Left lobe of liver (tissue), 2 donors: ENCODE data around the gene NCOR1. TPM values are rescaled to one million over a fixed set of nuclear protein-coding genes. Genes with fewer than 3 reads are reported as not detected.
"Not testable (repeated sequence)": the region's sequence is repeated elsewhere in the genome, so short reads cannot be mapped to it uniquely, and the experiment has no call there.

Source experiments
- ATAC-seq: fragments of 200-7000 bp; cut with Tn5 transposase; one replicate; pipeline ENCODE4 v1.9.1; 2020; ENCODE audit warnings: mild to moderate bottlenecking, moderate library complexity
- DNase-seq: peaks from one replicate; pipeline ENCODE4 v3.0.0-alpha.2; 2020; ENCODE audit warnings: low spot score
- total RNA-seq: library from RNA; stranded (reverse); gene quantifications from one replicate; pipeline ENCODE4 v1.2.1, GENCODE V29; 2021
- donor health status: DM: no; HTN: no; CAD: no; lungs with moderate emphysema.
- donor health status: DM: no; HTN: yes; CAD: no.

The NCOR1 gene
- total RNA-seq, result 58.1 TPM

DNA sequence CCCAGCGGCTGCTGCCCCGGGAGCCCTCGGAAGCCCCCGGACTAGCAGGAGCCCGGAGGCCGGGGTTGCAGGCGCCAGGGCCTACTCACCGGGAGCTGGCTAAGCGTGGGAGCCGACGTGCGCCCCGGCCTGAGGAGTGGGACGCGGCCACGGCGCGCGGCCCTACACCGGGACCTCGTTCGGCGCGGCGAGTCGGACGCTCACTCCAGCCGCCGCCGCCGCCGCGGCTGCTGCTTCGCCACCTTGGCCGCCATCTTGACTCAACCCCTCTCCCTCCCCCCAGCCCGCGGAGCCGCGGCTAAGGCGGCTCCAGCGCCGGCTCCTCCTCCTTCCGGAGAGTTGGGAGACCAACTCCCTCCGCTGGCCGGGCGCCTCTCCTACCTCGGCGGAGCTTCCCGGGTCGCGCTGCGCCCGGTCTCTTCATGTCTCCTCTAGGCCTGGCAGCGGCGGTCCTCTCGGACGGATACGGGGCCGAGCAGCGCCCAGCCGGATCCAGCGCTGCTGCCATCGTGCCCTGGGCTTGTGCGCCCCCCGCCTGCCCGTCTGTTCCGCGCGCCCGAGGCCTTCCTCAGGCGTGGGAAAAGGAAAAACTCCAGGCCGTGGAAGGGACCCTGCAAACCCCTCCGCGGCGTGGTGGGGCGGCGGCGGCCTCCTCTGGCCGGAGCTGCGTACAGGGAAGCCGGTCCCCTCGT lies at the start of gene NCOR1:
TSS of gene NCOR1 (minus strand) at position 262 of the 692 bp plus-strand sequence. CDS start 20,965 bp downstream, outside the sequence.
- DNase-seq (peak; percentile 95), ATAC-seq (peak; percentile 93)

DNA sequence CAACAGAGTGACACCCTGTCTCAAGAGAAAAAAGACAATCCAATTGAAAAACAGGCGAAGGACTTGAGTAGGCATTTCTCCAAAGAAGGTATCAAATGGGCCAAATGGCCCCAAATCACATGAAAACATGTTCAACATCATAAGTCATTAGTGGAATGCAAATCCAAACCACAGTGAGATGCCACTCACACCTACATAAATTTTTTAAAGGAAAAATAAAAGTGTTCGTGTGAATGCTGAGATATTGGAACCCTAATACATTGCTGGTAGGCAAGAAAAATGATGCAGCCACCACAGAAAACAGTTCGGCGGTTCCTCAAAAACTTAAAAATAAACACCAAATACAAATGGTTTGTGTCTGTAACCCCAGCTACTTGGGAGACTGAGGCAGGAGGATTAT lies 46.9 kb upstream of the NCOR1 start:
- DNase-seq, result no peak
- ATAC-seq, result no peak

DNA sequence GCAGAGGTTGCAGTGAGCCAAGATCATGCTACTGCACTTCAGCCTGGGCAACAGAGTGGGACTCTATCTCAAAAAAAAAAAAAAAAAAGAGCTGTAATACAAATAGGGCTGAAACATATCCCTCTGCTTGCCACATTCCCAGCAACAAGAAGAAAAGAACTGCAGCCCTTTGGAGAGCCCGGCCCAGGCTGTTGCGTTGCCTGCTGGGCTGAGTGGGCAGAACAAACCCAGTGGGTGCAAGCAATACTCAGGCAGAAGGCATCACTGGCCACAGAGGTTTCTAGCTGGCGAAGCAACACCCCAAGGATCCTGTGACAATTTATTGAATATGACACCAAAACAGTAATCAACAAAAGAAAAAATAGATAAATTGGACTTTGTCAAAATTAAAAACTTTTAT lies 45.7 kb upstream of the NCOR1 start:
- ATAC-seq, result no peak
- DNase-seq, result no peak

DNA sequence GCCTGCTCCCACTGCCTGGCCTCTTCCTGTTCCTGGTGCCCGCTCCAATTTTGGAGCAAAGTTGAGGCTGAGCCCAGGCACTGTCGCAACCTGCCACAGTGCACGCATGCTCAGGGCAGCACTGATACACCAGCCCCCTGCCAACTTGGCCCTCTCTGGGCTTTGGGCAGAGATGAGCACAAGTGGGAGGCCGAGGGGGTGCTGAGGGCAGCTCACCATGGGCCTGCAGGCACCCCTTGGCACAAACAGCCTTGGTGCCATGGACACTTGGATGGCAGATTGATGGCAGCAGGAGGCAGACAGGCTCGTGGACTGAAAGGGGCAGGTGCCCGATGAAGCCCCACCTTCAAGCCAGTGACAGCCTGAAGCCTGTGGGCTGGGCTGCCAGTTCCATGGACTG lies 44.6 kb upstream of the NCOR1 start:
- DNase-seq, result no peak
- ATAC-seq, result no peak

DNA sequence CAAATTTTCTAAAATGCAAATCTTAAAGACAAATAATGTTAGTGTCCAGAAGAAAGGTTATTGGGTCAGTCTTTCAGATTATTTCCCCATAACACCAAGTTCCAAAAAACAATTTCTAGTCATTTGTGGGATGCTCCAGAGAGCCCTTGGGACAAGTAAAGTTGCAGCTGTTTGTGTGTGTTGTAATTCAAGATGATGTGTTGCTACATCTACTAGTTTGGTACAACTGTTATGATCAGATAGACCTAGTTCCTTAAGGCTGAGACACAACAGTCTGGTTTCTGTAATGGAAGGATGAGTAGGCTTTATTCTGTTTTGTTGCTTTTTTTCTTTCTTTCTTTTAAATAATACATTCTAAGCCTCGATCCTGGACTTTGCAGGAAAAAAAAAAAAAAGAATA lies 43.6 kb upstream of the NCOR1 start:
- no peak for ATAC-seq
- no peak for DNase-seq

DNA sequence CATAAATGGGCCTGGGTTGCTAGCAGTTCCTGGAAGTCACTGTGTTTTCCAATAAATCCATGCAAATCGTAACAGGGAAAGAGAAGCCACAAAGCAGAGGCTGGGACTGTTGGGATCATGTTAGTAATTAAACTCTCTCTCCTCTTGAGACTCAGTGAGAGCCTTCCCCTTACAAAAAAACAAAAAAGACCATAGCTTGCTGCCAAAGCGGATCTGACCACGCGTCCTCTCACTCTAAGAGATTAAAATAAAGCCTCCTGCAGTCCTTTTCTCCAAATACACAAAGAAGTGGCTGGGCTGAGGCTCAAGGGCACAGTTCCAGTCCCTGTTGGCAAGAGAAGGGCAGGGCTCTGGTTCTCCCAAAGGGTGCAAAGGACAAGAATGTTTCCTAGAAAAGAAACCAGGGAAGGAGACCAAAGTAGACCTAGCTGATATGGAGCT lies 40.2 kb upstream of the NCOR1 start:
- ATAC-seq (peak; percentile 96), DNase-seq (peak; percentile 82)

DNA sequence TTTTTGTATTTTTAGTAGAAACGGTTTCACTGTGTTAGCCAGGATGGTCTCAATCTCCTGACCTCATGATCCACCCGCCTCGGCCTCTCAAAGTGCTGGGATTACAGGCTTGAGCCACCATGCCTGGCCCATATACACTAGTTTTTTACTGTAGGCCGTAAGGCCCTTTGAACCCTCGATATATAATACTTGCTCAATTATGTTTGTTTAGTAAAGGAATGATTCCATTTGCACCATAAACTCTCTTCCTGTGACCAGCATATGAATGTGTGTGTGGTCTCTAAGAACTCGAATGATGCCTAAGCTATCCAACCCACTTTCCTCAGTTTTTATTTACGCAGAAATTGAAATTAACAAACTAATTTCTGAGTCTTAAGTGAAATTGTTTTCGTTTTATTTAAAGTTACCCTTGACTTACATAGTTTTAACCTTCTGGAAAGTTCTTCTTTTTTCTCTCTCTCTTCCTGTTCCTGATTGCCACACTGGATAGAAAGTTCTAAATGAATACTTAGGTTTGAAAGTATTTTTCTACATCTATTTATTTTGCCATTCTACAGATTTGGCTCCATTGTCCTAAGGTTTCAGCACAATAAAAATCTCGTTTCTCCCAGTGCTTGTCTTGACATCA lies 39.6 kb upstream of the NCOR1 start:
- no peak for DNase-seq

DNA sequence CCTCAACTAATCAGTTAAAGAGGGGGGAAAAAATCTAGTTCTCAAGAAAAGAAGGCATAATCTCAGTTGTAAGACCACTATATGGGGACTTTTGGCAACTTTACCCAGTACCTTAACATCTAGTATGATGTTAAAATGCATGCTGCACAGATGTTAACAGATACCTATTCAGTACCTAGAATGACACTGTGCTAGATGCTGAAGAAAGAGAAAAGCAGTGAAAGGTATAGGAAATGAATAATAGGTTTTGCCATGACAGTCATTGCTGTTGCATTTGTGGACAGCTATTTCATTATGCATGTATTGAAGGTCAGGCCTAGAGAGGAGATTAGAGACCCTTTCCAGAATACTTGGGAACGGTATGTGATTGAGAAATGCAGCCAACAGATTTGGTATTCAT lies 36.2 kb upstream of the NCOR1 start:
- DNase-seq, result no peak
- ATAC-seq, result no peak

More for the DNA sequence above, 39.6 kb upstream of the NCOR1 start:
- ATAC-seq, result no peak

DNA sequence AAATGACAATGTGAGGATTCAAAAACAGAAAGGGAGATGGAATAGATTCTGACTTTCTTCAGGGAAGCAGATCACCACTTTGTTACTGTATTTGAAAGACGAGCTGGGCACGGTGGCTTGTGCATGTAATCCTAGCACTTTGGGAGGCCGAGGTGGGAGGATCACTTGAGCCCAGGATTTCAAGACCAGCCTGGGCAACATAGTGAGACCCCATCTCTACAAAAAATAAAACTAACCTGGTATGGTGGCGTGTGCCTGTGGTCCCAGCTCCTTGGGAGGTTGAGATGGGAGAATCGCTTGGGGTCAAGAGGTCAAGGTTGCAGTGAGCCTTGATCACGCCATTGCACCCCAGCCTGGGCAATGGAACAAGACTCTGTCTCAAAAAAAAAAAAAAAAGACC lies 35.7 kb upstream of the NCOR1 start:
- DNase-seq (no peak), ATAC-seq (no peak)

DNA sequence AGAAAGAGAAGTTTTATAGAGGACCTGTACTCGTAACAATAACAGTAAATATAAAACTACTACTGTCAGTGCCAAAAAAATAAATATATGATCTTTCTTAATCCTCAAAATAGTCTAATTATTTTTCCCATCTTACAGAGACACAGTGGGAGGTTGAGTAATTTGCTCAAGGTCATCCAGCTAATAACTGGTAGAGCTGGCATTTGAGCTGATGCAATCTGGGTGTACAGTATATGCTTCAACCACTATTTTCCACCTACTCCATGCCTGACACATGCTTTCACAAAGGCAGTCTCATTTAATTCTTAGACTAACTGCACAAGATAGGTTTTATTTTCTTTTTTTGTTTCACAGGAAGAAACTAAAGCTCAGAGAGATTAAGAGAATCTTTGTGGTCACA lies 35.3 kb upstream of the NCOR1 start:
- DNase-seq (no peak), ATAC-seq (no peak)

DNA sequence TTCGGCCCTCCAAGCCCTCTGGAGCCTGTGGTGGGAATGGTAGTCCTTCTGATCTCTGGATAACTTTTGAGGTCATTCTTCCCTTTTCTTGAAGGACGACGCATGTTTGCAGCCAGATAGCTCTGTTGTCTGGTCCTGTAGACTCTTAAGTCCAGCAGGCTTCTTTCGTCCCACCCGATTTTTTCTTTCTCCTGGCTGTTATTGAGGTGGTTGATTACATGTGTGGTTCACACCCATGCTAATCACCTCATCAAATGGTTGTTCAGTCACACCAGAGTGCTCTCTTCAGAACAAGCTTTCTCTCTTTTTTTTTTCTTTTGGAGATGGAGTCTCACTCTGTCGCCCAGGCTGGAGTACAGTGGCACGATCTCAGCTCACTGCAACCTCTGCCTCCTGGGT lies 32.3 kb upstream of the NCOR1 start:
- DNase-seq, result no peak

DNA sequence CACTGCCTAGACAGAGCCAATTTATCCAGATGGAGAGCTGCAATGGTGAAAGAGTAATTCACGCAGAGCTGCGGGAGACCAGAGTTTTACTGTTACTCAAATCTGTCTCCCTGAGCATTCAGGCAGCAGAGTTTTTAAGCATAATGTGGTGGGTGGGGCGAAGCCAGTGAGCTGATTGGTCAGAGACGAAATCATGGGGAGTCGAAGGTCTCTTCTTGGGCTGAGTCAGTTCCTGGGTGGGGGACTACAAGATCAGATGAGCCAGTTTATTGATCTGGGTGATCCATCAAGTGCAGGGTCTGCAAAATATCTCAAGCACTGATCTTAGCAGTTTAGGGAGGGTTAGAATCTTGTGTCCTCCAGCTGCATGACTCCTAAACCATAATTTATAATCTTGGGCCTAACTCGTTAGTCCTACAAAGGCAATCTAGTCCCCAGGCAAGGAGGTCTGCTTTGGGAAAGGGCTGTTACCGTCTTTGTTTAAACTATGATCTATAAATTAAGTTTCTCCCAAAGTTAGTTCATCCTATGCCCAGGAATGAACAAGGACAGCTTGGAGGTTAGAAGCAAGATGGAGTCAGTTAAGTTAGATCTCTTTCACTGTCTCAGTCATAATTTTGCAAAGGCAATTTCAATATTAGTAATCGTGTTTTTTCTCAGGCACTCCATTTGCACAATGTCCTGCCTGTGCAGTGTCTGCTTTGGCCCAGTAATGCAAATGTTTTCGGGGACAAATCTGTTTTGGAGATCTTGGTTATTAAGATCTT lies 28.6 kb upstream of the NCOR1 start:
- ATAC-seq (no peak), DNase-seq (no peak)

More for the DNA sequence above, 32.3 kb upstream of the NCOR1 start:
- no peak for ATAC-seq

DNA sequence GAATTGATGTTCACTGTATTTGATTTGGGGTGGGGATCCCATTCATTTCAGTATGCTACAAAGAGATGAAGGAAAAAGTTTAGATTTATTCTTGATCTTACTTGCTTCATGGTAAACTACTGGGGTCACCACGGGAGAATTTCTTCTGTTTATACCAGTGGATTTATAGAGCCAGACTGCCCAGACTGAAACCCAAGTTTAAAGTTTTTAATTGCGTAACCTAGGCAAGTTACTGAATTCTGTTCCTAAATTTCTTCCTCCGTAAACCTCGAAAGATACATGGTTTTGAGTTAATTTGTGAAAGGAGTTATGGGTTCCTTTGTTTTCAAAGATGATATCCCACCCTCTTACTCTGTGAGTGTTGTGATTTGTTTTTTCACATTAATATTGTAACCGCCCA lies 28.1 kb upstream of the NCOR1 start:
- ATAC-seq (no peak), DNase-seq (no peak)

DNA sequence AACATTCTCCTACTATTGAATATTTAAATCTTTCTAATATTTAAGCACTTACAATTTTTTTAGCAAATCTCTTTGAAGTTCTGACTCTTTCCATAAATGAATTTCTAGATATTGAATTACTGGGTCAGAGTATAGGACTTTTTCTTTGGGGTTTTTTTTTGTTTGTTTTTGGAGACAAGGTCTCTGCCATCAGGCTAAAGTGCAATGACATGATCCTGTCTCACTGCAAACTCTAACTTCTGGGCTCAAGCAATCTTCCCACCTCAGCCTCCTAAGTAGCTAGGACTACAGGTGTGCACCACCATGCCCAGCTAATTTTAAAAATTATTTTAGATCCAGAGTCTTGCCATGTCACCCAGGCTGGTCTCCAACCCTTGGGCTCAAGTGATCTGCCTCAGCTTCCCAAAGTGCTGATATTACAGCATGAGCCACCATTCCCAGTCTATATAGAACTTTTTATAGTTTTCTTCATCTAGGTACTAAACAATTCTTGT lies 26.6 kb upstream of the NCOR1 start:
- no peak for DNase-seq
- peak; percentile 48 for ATAC-seq

DNA sequence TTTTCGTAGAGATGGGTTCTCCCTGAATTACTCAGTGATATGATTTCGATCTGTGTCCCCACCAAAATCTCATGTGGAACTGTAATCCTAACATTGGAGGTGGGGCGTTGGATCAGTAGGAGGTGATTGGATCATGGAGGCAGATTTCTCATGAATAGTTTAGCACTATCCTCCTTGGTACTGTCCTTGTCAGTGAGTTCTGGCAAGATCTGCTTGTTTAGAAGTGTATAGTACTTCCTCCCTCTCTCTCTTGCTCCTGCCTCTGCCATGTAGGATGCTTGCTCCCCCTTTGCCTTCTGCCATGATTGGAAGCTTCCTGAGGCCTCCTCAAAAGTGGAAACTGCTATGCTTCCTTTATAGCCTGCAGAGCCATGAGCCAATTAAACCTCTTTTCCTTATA lies 24.6 kb upstream of the NCOR1 start:
- ATAC-seq (no peak), DNase-seq (no peak)

DNA sequence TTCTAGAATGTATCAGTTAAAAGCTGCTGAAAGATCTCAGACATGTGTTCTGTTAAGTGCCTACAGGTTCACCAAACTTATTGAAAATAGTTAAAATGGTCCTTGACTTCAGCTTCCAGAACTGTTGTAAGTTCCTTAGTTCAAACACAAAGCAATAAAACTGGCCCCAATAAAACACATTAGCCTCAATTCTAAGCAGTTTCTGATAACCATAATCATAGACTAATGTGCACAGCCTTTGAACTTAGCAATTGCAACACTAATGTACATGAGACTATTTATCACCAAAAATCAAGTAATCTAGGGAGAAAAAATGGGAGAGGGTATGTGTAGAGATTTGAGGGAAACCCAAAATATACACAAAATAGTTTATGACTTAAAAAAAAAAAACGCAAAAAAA lies 17.1 kb upstream of the NCOR1 start:
- DNase-seq, result no peak
- ATAC-seq, result no peak

DNA sequence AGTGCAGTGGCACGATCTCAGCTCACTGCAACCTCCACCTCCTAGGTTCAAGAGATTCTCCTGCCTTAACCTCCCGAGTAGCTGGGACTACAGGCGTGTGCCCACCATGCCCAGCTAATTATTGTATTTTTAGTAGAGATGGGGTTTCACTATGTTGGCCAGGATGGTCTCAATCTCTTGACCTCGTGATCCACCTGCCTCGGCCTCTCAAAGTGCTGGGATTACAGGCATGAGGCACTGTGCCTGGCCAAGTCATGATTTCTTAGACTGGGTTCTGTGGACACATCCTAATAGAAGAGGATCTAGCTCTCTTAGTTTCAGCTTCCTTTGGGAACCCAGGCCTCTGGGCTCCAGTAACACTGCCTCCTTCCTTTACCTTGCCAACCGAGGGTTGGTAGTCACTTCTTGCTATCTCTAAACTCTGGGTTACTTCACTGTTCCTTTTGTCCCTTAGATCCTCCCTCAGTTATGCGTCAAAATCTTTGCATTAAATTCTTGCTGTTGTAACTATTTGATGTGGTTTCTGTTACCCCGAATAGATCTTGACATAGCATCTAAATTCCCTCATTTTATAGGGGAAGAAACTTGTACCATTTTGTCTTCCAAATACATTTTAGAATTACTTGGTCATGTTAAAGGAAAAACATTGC lies 14.7 kb upstream of the NCOR1 start:
- ATAC-seq, DNase-seq: not testable (repeated sequence)

DNA sequence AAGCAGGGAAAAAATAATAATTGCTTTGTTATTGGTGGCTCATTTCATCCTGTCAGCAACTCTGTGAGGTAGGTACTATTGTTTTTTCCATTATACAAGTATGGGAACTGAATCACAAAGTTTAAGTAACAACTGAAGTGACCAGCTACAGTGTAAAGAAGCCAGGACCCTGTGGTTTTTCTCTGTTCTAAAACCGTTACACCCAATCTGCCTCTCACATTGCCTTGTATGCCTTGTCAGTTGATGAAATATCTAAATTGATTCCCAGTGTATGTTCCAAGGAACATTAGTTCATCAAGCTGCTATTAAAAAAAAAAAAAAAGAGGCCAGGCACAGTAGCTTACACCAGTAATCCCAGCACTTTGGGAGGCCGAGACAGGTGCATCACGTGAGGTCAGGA lies 7.1 kb upstream of the NCOR1 start:
- ATAC-seq (no peak), DNase-seq (no peak)

DNA sequence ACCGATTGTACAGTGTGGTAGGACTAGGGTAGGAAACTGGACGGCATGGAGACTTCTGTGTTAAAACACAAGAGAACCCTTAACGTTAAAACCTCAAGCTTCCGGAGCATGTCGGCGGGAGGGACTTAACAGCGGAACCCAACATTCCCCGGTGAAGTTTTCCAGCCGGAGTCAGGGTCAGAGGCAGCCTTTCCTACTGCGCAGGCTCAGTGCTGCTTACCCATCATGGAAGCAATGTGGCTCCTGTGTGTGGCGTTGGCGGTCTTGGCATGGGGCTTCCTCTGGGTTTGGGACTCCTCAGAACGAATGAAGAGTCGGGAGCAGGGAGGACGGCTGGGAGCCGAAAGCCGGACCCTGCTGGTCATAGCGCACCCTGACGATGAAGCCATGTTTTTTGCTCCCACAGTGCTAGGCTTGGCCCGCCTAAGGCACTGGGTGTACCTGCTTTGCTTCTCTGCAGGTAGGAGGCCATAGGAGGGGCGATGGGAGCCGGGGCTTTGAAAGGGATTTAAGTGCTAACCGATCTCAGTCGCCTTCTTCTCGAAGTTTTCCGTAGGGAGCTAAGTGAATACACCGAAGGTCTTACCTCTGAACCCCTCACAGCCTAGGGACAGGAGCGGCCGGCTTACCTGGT lies 1.8 kb upstream of the NCOR1 start, which contains the start of gene PIGL:
TSS of gene PIGL (plus strand) at position 209 of the 634 bp plus-strand sequence. CDS start at position 226, 17 bp downstream.
- DNase-seq (peak; percentile 90), ATAC-seq (peak; percentile 68)

DNA sequence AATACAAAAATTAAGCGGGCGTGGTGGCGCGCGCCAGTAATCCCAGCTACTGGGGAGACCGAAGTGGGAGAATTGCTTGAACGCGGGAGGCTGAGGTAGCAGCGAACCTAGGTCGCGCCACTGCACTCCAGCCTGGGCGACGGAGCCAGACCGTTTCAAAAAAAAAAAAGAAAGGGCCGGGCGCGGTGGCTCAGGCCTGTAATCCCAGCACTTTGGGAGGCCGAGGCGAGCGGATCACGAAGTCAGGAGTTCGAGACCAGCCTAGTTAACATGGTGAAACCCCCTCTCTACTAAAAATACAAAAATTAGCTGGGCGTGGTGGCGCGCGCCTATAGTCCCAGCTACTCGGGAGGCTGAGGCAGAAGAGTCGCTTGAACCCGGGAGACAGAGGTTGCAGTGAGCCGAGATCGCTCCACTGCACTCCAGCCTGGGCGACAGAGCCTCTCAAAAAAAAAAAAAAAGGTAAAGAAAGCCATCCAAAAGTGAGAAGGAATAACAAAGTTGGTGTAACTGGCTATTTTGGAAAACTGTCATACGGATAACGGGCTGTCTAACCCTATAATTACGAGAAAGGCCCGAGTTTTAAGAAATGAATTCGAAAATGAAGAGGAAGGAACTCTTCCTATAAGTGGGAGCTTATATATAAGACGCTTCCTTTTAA lies 1.1 kb upstream of the NCOR1 start:
- not testable (repeated sequence) for DNase-seq, ATAC-seq
